Measurements from ENCODE around the gene TCOF1.

The TCOF1 gene

DNA sequence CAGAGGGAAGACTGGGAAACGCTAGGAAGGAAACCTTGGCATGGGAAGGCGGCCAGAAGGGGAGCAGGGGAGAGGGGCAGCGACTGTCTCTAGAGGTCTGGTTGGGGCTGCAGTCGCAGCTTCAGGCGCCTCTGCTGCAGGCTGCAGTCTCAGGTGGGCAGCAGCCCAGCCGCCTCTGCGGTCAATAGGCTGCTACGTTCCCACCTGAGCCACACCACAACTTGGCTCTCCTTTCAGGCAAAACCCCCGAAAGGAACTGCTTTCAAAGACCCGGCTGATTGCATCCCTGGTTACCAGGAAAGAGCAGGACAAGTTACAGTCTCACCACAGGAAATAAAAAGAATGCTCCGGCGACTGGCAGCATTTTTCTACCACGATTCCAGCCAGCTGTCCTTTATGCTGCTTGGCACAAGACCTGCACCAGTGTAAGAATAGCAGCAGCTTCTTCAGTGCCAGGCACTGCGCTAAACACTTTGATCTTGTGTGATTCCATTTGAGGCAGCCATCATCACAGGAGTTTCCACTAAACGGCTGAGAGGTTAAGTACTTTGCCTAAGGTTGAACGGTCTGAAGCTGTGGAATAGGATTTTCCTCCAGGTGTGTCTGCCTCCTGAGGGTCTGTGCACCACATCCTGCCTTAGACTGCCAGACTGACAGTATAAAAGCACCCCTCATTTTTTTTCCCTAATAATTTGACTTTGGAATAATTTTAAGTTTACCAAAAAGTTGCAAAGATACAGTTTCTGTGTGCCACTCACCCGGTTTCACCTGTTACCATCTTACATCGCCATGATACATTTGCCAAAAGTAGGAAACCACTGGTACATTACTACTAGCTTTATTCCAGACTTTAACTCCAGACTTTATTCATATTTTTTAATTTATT is 84.6 kb downstream of the TCOF1 start:
- FAIRE-seq, result no peak
- DNase-seq (ENCODE audit: insufficient read length, low spot score), result no peak
- no peak for TF ChIP-seq SPI1 (IDR thresholded peaks at IDR 0.05; ENCODE audit: low read depth, low read length)
- TF ChIP-seq PAX5 (IDR thresholded peaks at IDR 0.05; ENCODE audit: insufficient read depth, low read length, severe bottlenecking), result no peak
- no peak for TF ChIP-seq POU2F2 (IDR thresholded peaks at IDR 0.05; ENCODE audit: low read depth, low read length)
- no peak for TF ChIP-seq POLR2A (IDR thresholded peaks at IDR 0.05; ENCODE audit: low read depth, low read length)
- TF ChIP-seq POLR2AphosphoS5 (IDR thresholded peaks at IDR 0.05; ENCODE audit: low read depth, low read length), result 0 out of 2 replicates have a peak, but pooled peaks have one; percentile 18

DNA sequence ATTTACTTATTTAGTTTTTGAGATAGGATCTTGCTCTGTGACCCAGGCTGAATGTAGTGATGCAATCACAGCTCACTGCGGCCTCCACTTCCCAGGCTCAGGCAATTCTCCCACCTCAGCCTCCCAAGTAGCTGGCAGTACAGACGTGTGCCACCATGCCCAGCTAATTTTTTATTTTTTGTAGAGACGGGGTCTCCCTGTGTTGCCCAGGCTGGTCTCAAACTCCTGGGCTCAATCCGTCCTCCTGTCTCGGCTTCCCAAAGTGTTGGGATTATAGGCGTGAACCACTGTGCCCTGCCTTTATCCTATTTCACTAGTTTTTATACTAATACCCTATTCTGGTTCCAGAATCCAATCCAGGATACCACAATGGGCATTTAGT is 85.2 kb downstream of the TCOF1 start:
- TF ChIP-seq SPI1 (IDR thresholded peaks at IDR 0.05; ENCODE audit: low read depth, low read length) (no peak), POLR2A (IDR thresholded peaks at IDR 0.05; ENCODE audit: low read depth, low read length) (0 out of 2 replicates have a peak, but pooled peaks have one; percentile 29)
- no peak for DNase-seq (ENCODE audit: insufficient read length, low spot score)
- no peak for FAIRE-seq

DNA sequence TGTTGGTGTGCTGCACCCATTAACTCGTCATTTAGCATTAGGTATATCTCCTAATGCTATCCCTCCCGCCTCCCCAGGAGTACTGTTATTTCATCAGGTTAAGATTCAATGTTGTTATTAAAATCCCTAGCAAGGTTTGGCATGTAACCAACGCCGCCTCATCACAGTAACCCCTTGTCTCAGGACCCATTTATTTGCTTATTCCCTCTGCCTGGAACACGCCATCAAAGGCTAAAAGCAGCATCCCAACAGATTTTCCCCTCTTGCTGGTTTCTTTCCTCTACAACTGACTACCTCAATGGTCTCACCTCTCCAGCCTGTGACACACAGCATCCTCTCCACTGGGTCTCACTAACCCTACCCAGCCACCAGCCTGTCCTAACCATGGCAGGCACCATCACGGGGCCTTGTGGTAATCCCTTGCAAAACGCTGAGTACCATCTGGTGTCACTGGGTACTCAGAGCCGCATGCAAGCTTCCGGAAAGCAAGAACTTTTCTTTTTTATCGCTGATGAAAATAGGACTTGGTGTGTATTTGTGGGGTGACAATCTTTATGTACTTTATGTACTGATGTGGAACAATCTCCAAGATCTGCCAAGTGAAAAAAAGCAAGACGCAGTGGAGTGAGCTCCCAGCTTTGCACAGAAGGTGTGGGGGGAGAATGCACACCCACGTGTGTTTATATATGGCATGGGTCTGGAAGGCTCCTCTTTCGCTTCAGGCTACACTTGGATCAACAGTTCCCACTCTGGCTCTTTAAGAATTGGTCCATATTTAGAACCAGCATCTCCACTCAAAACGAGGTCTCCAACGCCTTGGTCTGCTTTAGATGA is 86.0 kb downstream of the TCOF1 start:
- DNase-seq (ENCODE audit: insufficient read length, low spot score) (no peak), FAIRE-seq (no peak)
- TF ChIP-seq POLR2A (IDR thresholded peaks at IDR 0.05; ENCODE audit: low read depth, low read length) (peak; percentile 57), TAF1 (IDR thresholded peaks at IDR 0.05; ENCODE audit: low read depth, low read length) (no peak), SPI1 (IDR thresholded peaks at IDR 0.05; ENCODE audit: low read depth, low read length) (no peak), POLR2AphosphoS5 (IDR thresholded peaks at IDR 0.05; ENCODE audit: low read depth, low read length) (peak; percentile 71), PAX5 (IDR thresholded peaks at IDR 0.05; ENCODE audit: insufficient read depth, low read length, severe bottlenecking) (no peak), POU2F2 (IDR thresholded peaks at IDR 0.05; ENCODE audit: low read depth, low read length) (peak; percentile 45; the same call in 1 of the 2 replicates)

- DNase-seq (ENCODE audit: insufficient read length, low spot score) (no peak), FAIRE-seq (no peak)
- TF ChIP-seq POLR2AphosphoS5 (IDR thresholded peaks at IDR 0.05; ENCODE audit: low read depth, low read length) (peak; percentile 10; the same call in 1 of the 2 replicates), TAF1 (IDR thresholded peaks at IDR 0.05; ENCODE audit: low read depth, low read length) (no peak)
These were observed 87.3 kb downstream of the TCOF1 start for GRCh38 chr5:150444770-150445169.

- FAIRE-seq (no peak), DNase-seq (ENCODE audit: insufficient read length, low spot score) (no peak)
- no peak for TF ChIP-seq POU2F2 (IDR thresholded peaks at IDR 0.05; ENCODE audit: low read depth, low read length)
- TF ChIP-seq POLR2A (IDR thresholded peaks at IDR 0.05; ENCODE audit: low read depth, low read length), result 0 out of 2 replicates have a peak, but pooled peaks have one; percentile 7
- TF ChIP-seq TAF1 (IDR thresholded peaks at IDR 0.05; ENCODE audit: low read depth, low read length), result no peak
- no peak for TF ChIP-seq SPI1 (IDR thresholded peaks at IDR 0.05; ENCODE audit: low read depth, low read length)
- no peak for TF ChIP-seq POLR2AphosphoS5 (IDR thresholded peaks at IDR 0.05; ENCODE audit: low read depth, low read length)
- no peak for TF ChIP-seq PAX5 (IDR thresholded peaks at IDR 0.05; ENCODE audit: insufficient read depth, low read length, severe bottlenecking)
These were observed 88.6 kb downstream of the TCOF1 start for GRCh38 chr5:150446088-150446487.

- no peak for FAIRE-seq
These were observed 89.1 kb downstream of the TCOF1 start for GRCh38 chr5:150446583-150446982.

GRCh38 chr5:150447188-150447587 is 89.7 kb downstream of the TCOF1 start:
- no peak for DNase-seq (ENCODE audit: insufficient read length, low spot score)
- no peak for FAIRE-seq
- TF ChIP-seq SPI1 (IDR thresholded peaks at IDR 0.05; ENCODE audit: low read depth, low read length), result no peak
- TF ChIP-seq TAF1 (IDR thresholded peaks at IDR 0.05; ENCODE audit: low read depth, low read length), result no peak
- no peak for TF ChIP-seq POLR2AphosphoS5 (IDR thresholded peaks at IDR 0.05; ENCODE audit: low read depth, low read length)
- TF ChIP-seq POLR2A (IDR thresholded peaks at IDR 0.05; ENCODE audit: low read depth, low read length), result no peak
- no peak for TF ChIP-seq PAX5 (IDR thresholded peaks at IDR 0.05; ENCODE audit: insufficient read depth, low read length, severe bottlenecking)
- no peak for TF ChIP-seq POU2F2 (IDR thresholded peaks at IDR 0.05; ENCODE audit: low read depth, low read length)

More at GRCh38 chr5:150446583-150446982, 89.1 kb downstream of the TCOF1 start:
- TF ChIP-seq SPI1 (IDR thresholded peaks at IDR 0.05; ENCODE audit: low read depth, low read length) (no peak), POLR2A (IDR thresholded peaks at IDR 0.05; ENCODE audit: low read depth, low read length) (no peak), TAF1 (IDR thresholded peaks at IDR 0.05; ENCODE audit: low read depth, low read length) (no peak), POLR2AphosphoS5 (IDR thresholded peaks at IDR 0.05; ENCODE audit: low read depth, low read length) (no peak), PAX5 (IDR thresholded peaks at IDR 0.05; ENCODE audit: insufficient read depth, low read length, severe bottlenecking) (no peak), POU2F2 (IDR thresholded peaks at IDR 0.05; ENCODE audit: low read depth, low read length) (no peak)
- DNase-seq (ENCODE audit: insufficient read length, low spot score), result no peak

DNA sequence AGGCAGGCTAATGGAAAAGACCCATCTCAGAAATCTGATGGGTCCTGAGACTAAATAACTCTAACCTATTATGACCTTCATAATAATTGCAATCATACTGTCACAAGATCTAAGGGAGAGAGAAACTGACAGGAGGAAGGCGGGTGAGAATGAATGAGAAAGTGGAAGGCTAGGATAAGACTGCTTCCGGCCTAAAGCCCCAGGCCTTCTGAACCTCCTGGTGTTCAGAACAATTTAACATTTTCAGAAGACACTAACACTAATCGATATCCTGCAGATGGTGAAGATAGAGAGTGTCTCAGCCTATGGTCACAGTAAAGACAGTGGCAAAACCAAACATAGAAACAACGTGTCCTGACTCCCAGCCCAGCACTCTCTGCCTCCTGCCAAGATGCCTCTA is 90.8 kb downstream of the TCOF1 start:
- DNase-seq (ENCODE audit: insufficient read length, low spot score) (no peak), FAIRE-seq (peak; percentile 61)
- TF ChIP-seq SPI1 (IDR thresholded peaks at IDR 0.05; ENCODE audit: low read depth, low read length), result no peak
- no peak for TF ChIP-seq TAF1 (IDR thresholded peaks at IDR 0.05; ENCODE audit: low read depth, low read length)
- TF ChIP-seq POLR2A (IDR thresholded peaks at IDR 0.05; ENCODE audit: low read depth, low read length), result no peak
- no peak for TF ChIP-seq PAX5 (IDR thresholded peaks at IDR 0.05; ENCODE audit: insufficient read depth, low read length, severe bottlenecking)
- no peak for TF ChIP-seq POLR2AphosphoS5 (IDR thresholded peaks at IDR 0.05; ENCODE audit: low read depth, low read length)
- TF ChIP-seq POU2F2 (IDR thresholded peaks at IDR 0.05; ENCODE audit: low read depth, low read length), result no peak

- no peak for FAIRE-seq
- TF ChIP-seq SPI1 (IDR thresholded peaks at IDR 0.05; ENCODE audit: low read depth, low read length) (no peak), POU2F2 (IDR thresholded peaks at IDR 0.05; ENCODE audit: low read depth, low read length) (no peak), TAF1 (IDR thresholded peaks at IDR 0.05; ENCODE audit: low read depth, low read length) (no peak), POLR2A (IDR thresholded peaks at IDR 0.05; ENCODE audit: low read depth, low read length) (no peak), POLR2AphosphoS5 (IDR thresholded peaks at IDR 0.05; ENCODE audit: low read depth, low read length) (no peak), PAX5 (IDR thresholded peaks at IDR 0.05; ENCODE audit: insufficient read depth, low read length, severe bottlenecking) (no peak)
- DNase-seq (ENCODE audit: insufficient read length, low spot score), result no peak
These were observed 91.5 kb downstream of the TCOF1 start for GRCh38 chr5:150448952-150449516.

All from GM12891 (cell line).